ENCODE results near the gene MCRS1. TPM values are rescaled to one million over a fixed set of nuclear protein-coding genes. Genes with fewer than 3 reads are reported as not detected.

The MCRS1 gene
- total RNA-seq, 1 experiment from 2014 or later, result 124 TPM

DNA sequence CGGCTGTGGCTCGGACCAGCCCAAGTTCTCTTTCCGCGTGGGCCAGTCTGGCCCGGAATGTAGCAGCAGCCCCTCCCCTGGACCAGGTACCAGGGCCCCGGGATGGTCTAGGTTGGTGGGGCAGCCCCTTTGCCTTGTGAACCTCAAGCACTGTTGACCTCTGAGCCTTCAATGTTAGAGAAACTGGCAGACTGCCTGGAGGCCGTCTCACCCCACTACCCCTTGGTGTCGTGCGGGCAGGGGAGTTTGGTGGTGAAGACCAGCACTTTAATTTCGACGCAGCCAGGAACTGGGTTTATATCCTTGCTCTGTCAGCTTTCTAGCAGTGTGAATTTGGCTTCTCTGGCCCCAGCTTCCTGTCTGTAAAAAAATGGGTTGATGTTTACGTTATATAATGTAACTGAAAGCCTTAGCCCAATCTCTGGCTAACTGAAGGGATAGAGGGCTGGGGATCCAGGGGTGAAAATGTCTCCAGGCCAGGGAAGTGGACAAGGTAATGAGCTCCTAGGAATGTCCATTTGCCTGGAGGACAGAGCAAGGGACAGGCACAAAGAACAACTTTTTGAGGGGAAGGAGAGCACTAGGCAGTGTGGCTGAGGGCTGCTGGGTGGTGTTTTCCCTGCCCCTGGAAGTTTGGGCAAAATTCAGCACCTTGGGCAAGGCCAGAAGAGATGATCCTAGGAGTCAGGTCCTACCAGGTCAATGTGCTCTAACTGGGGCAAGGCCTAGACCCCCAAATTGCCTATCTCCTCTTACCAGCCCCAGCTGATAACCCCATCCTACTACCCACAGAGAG, 11.4 kb downstream of the MCRS1 start:
- no peak for DNase-seq (ENCODE audit: low spot score)

DNA sequence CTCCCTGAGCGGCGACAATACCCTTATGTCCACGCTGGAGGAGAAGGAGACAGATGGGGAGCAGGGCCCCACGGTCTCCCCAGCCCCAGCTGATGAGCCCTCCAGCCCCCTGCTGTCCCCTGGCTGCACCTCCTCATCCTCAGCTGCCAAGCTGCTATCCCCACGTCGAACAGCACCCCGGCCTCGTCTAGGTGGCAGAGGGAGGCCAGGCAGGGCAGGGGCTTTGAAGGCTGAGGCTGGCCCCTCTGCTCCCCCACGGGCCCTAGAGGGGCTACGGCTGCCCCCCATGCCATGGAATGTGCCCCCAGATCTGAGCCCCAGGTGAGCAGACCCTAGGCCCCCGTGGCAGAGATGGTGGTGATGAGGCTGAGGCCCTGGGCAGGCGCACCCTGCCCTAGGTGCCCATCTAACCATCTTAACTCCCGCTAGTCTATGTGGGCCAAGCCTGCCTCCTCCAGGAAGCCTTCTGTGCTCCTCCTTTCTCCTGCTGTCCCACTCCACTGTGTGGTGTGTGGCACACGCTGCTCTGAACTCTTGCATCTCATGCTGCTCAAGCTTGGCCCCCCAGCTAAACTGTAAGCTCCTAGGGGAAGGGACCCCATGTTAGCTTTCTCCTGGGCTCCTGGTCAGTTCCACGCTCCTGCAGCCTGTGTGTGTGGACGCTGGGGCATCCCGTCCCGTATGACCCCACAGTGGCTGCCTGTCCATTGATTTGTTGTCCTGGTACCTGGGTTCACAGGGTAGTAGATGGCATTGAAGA, 12.1 kb downstream of the MCRS1 start:
- no peak for DNase-seq (ENCODE audit: low spot score)

DNA sequence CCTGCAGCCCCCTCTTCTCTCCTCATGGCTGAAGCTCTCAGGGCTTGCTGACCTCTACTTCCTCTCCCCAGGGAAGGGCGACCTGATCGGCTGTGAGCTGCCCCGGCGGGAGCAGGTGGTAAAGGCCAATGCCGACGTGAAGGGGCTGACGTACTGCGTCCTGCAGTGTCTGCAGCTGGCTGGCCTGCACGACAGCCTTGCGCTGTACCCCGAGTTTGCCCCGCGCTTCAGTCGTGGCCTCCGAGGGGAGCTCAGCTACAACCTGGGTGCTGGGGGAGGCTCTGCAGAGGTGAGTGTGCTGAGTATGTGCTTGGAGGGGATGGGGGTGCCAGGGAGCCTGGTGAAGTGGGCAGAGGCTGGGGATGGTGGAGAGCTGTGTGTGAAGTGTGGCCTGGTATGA, 13.7 kb downstream of the MCRS1 start:
- no peak for DNase-seq (ENCODE audit: low spot score)

DNA sequence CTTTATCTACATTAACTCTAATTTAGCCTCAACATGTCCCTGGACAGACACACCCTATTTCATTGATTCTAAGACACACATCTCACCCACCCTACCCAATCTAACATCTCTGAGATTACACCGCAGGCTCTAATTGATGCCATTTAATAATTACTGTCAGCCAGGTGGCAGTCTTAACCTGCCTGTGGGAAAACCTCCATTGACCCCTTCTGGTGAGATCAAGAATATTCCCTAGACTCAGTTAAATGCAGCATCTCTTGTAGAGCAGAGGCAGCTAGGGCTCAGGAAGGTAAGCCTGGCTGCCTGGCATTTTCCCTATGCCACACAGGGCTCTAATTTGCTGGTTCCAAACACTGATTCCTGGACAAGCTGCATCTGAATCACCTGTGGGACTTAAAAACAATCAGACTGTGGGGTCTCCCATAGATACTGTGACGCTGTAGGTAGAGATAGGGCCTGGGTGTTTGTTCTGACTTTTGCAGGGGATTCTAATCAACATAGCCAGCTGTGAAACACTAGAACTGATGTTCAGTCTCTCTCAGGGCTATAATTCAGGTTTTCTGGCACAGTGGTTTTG, 14.3 kb downstream of the MCRS1 start:
- peak; percentile 66 for DNase-seq (ENCODE audit: low spot score)

DNA sequence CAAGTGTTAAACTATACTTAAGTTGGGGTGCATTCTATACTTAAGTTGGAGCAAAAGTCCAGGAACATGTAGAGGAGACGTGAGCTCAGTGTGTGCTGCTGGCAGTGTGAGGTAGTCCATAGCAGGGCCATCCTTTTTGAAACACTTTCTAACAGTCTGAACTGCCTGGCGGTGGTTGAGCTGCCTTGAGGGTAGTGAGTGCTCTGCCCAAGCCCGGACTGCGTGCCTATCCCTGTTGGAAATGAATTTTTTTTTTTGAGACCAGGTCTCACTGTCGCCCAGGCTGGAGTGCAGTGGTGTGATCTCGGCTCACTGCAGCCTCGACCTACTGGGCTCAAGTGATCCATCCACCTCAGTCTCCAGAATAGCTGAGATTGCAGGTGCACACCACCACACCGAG, 15.0 kb downstream of the MCRS1 start:
- DNase-seq (ENCODE audit: low spot score), result no peak

DNA sequence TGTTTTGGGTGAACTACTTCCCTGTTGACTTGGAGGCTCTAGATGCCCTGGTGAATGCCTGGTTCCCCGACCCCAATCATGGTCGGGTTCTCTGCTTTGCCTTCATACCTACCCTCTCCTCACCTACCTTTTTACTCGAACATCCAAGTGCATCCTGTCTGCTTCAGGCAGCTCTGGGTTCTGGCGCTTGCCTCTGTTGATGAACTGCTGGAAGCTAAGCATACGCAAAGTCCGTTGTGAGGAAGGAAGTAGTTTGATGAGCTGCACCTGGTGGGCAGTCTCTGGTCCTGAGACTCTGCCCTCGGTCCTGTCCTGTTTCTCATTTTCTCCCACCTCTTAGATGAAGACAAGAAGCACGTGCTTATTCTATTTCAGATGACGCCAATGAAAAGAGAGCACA, 15.5 kb downstream of the MCRS1 start:
- DNase-seq (ENCODE audit: low spot score), result no peak

DNA sequence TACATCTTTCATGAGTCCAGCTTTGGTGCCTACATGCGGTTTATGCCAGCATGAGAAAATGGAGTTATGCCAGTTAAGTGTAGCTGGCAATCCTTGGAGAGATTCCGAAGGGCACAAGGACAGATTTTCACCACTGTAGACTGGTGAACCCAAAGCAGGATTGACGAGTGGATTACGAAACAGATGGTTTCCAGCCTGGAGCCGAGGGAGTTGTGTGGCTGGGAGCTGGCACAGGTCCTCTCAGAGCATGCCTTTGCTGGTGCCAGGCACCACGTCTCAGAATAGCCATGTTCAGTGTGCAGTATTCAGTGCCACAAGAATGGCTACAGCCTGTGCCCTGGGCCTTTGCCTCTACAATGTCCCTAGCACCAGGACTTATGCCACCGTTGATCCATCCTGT, 15.9 kb downstream of the MCRS1 start:
- no peak for DNase-seq (ENCODE audit: low spot score)

DNA sequence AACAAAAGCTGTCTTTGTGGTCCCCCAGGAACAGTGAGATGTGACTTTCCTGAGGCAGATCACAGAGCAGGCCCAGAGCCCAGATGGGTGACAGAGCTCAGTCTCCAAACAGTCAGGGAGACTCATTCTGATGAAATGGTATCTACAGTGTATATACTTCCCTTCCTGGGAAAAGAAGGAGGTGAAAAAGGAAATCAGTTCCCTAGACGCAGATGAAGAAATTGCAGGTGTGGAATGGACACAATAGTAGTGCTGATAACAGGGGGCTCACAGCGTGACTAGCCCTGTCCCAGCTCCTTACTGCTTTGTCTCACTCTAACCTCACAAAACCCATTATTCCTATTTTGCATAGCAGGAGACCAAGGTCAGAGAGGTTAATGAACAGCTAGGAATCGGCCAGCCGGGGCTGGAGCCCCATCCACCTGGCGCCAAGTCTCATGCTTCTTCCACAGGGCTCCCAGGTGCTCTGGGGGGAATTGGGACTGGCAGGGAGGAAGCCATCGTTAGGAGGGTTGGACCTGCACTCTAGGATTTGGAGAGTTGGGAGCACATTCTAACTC, 17.2 kb downstream of the MCRS1 start:
- no peak for DNase-seq (ENCODE audit: low spot score)

DNA sequence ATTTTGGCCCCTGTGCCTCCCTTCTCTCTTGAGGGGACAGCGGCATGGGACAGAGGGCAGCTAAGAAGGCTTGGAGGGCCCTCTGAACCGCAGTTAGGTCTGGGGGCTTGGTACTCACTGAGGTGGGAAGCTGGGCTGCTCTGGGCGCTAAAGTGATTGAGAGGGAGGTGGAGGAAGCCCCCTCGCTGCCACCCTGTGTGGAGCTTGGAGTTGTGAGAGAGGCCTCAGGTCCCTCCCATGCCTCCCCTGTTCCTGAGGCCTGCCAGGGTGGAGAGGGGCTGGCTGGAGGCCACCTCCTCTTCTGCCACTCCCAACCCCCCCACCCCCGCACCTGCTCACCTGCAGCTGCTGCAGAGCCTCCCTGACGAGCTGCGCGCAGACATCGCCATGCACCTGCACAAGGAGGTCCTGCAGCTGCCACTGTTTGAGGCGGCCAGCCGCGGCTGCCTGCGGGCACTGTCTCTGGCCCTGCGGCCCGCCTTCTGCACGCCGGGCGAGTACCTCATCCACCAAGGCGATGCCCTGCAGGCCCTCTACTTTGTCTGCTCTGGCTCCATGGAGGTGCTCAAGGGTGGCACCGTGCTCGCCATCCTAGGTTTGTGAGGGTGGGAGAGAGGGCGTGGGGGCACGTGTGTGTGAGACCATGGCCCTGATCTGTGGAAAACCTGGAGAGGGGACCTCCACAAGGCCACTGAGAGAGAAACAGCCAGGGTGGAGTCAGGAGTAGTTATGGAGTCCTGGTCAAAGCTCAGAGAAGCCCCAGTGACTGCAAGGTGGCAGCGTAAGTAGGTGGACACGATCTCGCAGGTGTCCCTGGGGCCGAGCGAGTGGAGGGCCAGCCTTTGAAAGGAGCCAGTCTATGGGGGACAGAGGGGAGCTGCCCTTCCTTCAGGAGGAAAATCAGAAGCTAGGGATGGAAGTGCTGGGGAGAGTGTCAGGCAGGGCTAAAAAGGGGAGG, 17.9 kb downstream of the MCRS1 start:
- DNase-seq (ENCODE audit: low spot score), result no peak

DNA sequence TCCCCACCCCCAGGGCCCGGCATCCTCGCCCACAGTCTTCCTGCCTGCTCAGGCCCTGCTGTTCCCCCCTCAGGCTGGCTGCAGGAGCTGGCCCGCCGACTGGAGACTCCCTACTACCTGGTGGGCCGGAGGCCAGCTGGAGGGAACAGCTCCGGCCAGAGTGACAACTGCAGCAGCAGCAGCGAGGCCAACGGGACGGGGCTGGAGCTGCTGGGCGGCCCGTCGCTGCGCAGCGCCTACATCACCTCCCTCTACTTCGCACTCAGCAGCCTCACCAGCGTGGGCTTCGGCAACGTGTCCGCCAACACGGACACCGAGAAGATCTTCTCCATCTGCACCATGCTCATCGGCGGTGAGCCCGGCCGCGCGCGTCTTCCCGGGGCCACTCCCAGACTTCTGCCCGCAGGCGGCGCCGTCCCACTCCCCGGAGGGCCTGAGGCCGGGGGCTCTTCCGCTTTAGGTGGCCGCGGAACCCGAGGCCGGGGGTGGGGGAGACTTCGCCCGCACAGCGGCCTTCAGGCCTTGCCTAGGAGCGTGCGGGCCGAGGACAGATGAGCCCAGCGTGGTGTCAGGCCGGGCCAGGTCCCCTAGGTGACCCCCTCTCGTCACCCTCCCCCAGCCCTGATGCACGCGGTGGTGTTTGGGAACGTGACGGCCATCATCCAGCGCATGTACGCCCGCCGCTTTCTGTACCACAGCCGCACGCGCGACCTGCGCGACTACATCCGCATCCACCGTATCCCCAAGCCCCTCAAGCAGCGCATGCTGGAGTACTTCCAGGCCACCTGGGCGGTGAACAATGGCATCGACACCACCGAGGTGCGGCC, 18.9 kb downstream of the MCRS1 start:
- DNase-seq (ENCODE audit: low spot score), result no peak

DNA sequence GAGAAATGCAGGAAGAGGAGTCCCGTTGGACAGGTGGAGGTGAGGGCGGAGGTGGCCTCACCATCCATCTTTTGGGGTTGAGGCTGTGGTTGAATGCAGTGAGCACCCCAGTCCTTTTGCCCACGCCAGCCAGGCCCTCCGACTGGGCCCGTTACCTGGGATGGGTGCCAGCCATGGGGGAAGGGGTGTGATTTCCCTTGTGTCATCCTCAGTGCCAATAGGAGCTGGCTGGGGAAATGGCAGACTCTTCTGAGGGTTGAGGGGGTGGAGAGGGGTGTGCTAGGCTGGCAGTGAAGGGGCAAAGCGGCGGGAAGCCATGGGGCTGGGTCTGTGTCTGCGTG, 19.5 kb downstream of the MCRS1 start:
- no peak for DNase-seq (ENCODE audit: low spot score)

DNA sequence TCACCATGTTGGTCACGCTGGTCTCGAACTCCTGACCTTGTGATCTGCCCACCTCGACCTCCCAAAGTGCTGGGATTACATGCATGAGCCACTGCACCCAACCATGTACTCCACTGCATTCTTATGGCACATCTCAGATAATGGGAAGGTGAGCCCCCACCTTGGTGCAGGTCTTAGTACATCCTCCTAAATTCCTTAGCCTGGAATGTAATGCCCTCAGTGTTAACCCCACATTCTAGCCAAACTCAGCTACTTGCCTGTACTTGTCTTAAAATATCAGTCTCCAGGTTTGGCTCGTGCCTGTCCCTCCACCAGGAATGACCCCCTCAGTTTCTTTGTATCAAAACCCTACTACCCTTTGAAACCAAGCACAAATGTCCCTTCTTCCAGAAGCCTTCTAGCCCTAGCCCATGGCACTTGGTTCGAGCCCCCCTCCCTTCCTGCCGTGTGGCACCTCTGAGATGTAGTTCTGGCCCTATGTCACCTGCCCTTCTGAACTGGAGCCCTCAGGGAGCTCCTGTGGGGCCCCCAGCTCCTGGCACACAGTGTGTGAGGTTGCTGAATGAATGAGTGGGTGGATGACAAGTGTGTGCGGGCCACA, 20.8 kb downstream of the MCRS1 start:
- no peak for DNase-seq (ENCODE audit: low spot score)

DNA sequence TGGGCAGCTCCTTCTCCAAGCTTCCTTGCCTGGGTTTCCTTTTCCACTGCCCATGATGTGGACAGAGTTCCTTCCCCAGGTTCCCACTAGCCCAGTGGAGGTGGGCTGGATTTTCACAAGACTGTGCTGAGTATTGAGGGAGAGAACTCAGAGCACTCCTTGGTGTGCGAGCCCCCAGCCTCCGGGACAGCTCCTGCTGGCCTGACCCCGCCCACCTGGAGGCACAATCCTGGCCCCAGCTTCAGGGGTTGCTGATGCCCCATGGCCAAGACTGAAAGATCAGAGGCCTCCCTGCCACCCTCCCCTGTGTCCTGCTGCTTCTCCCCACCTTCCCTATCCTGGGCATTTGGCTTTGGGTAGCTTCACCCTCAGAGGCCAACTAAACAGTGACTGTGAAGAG, 21.5 kb downstream of the MCRS1 start:
- no peak for DNase-seq (ENCODE audit: low spot score)

DNA sequence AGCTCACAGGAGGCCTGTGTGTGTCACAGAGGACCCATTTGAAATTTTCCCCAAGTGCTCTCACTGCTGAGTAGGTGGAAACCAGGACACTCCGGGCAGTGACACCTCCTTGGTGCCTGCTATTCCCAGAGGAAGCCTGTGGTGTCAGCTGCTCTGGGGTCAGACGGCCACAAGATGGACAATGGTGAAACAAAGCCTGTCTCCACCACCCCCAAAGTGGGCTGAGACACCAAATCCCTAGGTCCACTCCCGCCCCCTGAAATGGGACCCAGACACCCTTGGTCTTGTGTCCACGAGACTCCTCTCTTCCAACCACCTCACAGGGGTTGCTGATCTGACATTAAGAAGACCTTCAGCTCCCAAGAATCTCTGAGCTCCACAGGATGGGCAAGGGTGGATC, 22.1 kb downstream of the MCRS1 start:
- DNase-seq (ENCODE audit: low spot score), result no peak

DNA sequence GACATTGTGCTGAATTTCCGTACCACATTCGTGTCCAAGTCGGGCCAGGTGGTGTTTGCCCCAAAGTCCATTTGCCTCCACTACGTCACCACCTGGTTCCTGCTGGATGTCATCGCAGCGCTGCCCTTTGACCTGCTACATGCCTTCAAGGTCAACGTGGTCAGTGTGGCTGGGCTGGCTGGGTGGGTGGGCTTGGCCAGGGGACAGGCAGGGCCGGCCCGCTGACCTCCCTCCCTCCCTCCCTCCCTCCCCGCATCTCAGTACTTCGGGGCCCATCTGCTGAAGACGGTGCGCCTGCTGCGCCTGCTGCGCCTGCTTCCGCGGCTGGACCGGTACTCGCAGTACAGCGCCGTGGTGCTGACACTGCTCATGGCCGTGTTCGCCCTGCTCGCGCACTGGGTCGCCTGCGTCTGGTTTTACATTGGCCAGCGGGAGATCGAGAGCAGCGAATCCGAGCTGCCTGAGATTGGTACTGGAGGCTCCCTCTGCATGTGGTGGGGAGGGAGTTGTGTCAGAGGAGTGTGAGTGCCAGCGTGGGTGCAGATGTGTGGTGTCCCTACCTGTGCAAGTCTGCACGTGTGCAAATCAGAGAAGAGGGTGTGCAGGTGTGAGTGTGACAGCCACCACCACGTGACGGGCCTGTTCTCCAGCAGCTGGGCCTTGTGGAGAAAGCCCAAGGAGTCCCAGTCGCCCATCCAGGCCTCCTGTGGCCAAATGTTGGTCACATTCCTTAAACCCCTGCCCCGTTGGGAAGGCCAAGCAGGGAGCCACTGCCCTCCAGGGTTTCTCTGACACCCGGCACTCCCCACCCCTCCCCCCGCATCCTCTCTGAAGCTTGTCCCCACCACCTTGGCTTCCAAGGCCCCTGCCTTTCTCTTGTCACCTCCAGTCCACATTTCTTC, 23.8 kb downstream of the MCRS1 start:
- no peak for DNase-seq (ENCODE audit: low spot score)

DNA sequence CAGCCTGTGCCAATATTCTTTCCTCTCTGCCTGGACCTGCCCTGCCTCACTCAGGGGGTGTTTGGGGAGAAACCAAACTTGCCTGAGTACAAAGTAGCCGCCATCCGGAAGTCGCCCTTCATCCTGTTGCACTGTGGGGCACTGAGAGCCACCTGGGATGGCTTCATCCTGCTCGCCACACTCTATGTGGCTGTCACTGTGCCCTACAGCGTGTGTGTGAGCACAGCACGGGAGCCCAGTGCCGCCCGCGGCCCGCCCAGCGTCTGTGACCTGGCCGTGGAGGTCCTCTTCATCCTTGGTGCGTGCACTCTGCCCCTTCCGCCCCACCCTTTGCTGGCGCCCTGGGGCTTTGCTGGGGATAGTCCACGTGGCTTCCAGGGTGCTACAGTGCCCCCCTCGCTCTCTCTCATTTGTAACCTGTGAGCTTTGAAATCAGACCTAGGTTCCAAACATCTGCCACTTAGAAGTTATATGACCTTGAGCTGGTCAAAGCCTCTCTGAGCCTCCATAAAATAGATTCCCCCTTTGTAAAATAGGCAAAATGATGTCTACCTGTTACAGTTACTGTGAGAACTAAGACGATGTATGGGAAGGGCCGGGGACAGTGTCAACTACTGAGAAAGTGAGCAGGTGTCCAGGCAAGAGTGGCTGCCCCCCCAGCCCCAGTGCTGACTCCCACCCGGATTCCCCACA, 24.6 kb downstream of the MCRS1 start:
- DNase-seq (ENCODE audit: low spot score), result no peak

DNA sequence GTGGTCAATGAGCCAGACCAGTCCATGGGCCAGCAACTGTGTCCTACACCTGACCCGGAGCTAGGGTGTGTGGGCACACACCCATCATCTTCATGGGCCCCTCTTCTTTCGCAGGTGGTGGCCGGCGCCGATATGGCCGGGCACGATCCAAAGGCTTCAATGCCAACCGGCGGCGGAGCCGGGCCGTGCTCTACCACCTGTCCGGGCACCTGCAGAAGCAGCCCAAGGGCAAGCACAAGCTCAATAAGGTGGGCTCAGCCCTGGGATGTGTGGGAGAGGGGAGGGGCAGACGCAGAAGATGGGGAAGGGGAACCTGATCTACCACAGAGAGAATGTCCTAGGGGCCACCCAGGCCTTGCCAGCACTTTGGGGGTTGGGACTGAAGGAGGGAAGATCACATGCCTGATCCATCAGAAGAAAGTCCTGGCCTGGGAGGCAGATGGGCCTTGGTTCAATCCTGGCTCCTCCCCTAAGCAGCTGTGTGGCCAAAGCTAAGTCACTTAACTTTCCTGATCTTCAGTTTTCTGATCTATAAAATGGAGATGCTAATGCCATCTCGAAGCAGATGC, 25.3 kb downstream of the MCRS1 start:
- DNase-seq (ENCODE audit: low spot score), result no peak

DNA sequence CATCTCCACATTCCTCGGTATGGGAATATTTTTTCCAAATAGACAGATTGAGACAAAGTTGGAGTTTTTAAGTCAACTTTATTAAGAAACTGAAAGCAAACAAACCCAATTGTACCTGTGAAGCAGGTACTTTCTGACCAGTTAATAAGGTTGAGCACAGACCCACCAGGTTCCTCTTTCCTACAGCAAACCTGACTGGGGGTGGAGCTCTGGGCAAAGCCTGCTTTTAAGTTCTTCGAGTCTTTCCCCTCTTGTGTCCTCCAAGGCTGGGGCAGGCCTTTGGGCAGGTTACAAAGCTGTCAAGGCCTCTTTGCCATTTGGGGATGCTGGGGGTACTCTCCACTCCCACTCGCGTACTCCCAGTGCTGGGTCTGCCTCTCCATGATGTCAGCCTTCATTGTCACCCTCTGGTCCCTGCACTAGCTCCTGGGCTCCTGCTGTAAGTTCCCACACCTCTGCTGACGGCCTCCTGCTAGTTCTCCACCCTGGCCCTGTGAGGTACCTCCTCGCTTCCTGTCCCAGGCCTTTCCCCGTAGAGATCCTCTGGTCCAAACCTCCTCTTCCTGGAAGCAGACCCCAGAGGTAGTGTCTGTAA, 25.9 kb downstream of the MCRS1 start:
- DNase-seq (ENCODE audit: low spot score), result no peak
